ENCODE measurements around the gene CNTN5.

CNTN5 gene

GRCh38 chr11:99418927-99419720 is 398.4 kb downstream of the CNTN5 start:
- no peak for DNase-seq

- no peak for DNase-seq
Observed at GRCh38 chr11:99419991-99420390, 399.2 kb downstream of the CNTN5 start.

- DNase-seq = no peak
Observed at GRCh38 chr11:99422581-99423427, 402.1 kb downstream of the CNTN5 start.

GRCh38 chr11:99423428-99423983 is 402.8 kb downstream of the CNTN5 start:
- no peak for DNase-seq

- DNase-seq = no peak
Observed at GRCh38 chr11:99424313-99425084, 403.8 kb downstream of the CNTN5 start.

GRCh38 chr11:99425596-99425995 is 404.8 kb downstream of the CNTN5 start:
- DNase-seq = no peak

GRCh38 chr11:99432677-99433076 is 411.9 kb downstream of the CNTN5 start:
- no peak for DNase-seq

GRCh38 chr11:99443276-99443675 is 422.5 kb downstream of the CNTN5 start:
- DNase-seq = no peak

GRCh38 chr11:99446400-99446799 is 425.7 kb downstream of the CNTN5 start:
- DNase-seq = no peak

- DNase-seq = no peak
Observed at GRCh38 chr11:99449345-99449744, 428.6 kb downstream of the CNTN5 start.

GRCh38 chr11:99452075-99452474 is 431.3 kb downstream of the CNTN5 start:
- no peak for DNase-seq

- no peak for DNase-seq
Observed at GRCh38 chr11:99461913-99462312, 441.2 kb downstream of the CNTN5 start.

GRCh38 chr11:99464985-99465384 is 444.2 kb downstream of the CNTN5 start:
- no peak for DNase-seq

- DNase-seq = no peak
Observed at GRCh38 chr11:99489581-99489980, 468.8 kb downstream of the CNTN5 start.

GRCh38 chr11:99494065-99494464 is 473.3 kb downstream of the CNTN5 start:
- no peak for DNase-seq

GRCh38 chr11:99501655-99502054 is 480.9 kb downstream of the CNTN5 start:
- no peak for DNase-seq

GRCh38 chr11:99505316-99505715 is 484.6 kb downstream of the CNTN5 start:
- DNase-seq = no peak

GRCh38 chr11:99505831-99506230 is 485.1 kb downstream of the CNTN5 start:
- no peak for DNase-seq

GRCh38 chr11:99509863-99510262 is 489.1 kb downstream of the CNTN5 start:
- DNase-seq = no peak

- no peak for DNase-seq
Observed at GRCh38 chr11:99513368-99513767, 492.6 kb downstream of the CNTN5 start.

GRCh38 chr11:99519095-99519494 is 498.3 kb downstream of the CNTN5 start:
- no peak for DNase-seq

GRCh38 chr11:99522467-99523173 is 501.9 kb downstream of the CNTN5 start:
- DNase-seq = no peak

Measured in CD4-positive, alpha-beta T cell treated with Interleukin-17A for 4 hours (primary cell).